ENCODE data around the gene AP5S1. TPM values are rescaled to one million over a fixed set of nuclear protein-coding genes. Genes with fewer than 3 reads are reported as not detected.

Gene AP5S1
- total and polyA plus RNA-seq, 7 donors: 11.0 to 25.2 (median 12.2) TPM

- WGBS, 3 donors: 94 to 98% (median 96%) methylated on average over 5 of the region's 5 CpGs
- H3K36me3 ChIP-seq (ENCODE audit: insufficient read depth in 1 of 2, low read depth in 1 of 2): peaks cover 0 to 61% of the 10 kb centered on the region in 2 donors
Observed at GRCh38 chr20:3873507-3873906, 53.2 kb downstream of the AP5S1 start.

GRCh38 chr20:3874194-3874844, 54.0 kb downstream of the AP5S1 start:
- H3K9me3 ChIP-seq: no peaks in the 10 kb centered on the region
- DNase-seq: no peak
- H3K36me3 ChIP-seq (ENCODE audit: insufficient read depth in 1 of 2, low read depth in 1 of 2): peaks cover 0 to 53% of the 10 kb centered on the region in 2 donors
- no peak overlapping the region for H3K27ac ChIP-seq
- 44 to 64% (median 60%) methylated on average over 3 of the region's 3 CpGs for WGBS, 3 donors
- ATAC-seq: peak in 1 of 4 donors; percentile 11
- no peak for TF ChIP-seq CTCF (IDR thresholded peaks at IDR 0.05)
- peaks cover 5% of the 10 kb centered on the region for H3K4me1 ChIP-seq
- intact Hi-C loops (cut with DNase I): no loop called here
- H3K27me3 ChIP-seq (ENCODE audit: insufficient read depth in 3 of 3, low read length in 2 of 3): no peaks in the 10 kb centered on the region
- H3K4me3 ChIP-seq: no peak overlapping the region

More at GRCh38 chr20:3873507-3873906, 53.2 kb downstream of the AP5S1 start:
- intact Hi-C loops (cut with DNase I): no loop called here
- ATAC-seq: peak in 1 of 4 donors; percentile 17
- Histone ChIP-seq H3K4me3 (no peak overlapping the region), H3K27ac (no peak overlapping the region), H3K27me3 (ENCODE audit: insufficient read depth in 3 of 3, low read length in 2 of 3) (no peaks in the 10 kb centered on the region), H3K4me1 (peaks cover 5% of the 10 kb centered on the region), H3K9me3 (no peaks in the 10 kb centered on the region)
- no peak for DNase-seq
- no peak for TF ChIP-seq CTCF (IDR thresholded peaks at IDR 0.05)

- no peak for TF ChIP-seq CTCF (IDR thresholded peaks at IDR 0.05)
- no peak for DNase-seq
- Histone ChIP-seq H3K27ac (no peak overlapping the region), H3K27me3 (ENCODE audit: insufficient read depth in 3 of 3, low read length in 2 of 3) (no peaks in the 10 kb centered on the region), H3K9me3 (no peaks in the 10 kb centered on the region), H3K4me1 (peaks cover 5% of the 10 kb centered on the region), H3K4me3 (no peak overlapping the region), H3K36me3 (ENCODE audit: insufficient read depth in 1 of 2, low read depth in 1 of 2) (peaks cover 0 to 43% of the 10 kb centered on the region in 2 donors)
- 86 to 90% (median 87%) methylated on average over 9 of the region's 9 CpGs for WGBS, 3 donors
- intact Hi-C loops (cut with DNase I): no loop called here
- ATAC-seq: no peak
Observed at GRCh38 chr20:3875378-3875974, 55.1 kb downstream of the AP5S1 start.

GRCh38 chr20:3876000-3876399, 55.7 kb downstream of the AP5S1 start:
- TF ChIP-seq CTCF (IDR thresholded peaks at IDR 0.05): no peak
- intact Hi-C loops (cut with DNase I): no loop called here
- DNase-seq (no peak), ATAC-seq (no peak)
- no peaks in the 10 kb centered on the region for H3K9me3 ChIP-seq
- peaks cover 0 to 40% of the 10 kb centered on the region in 2 donors for H3K36me3 ChIP-seq (ENCODE audit: insufficient read depth in 1 of 2, low read depth in 1 of 2)
- H3K27ac ChIP-seq: no peak overlapping the region
- H3K27me3 ChIP-seq (ENCODE audit: insufficient read depth in 3 of 3, low read length in 2 of 3): no peaks in the 10 kb centered on the region
- 59 to 68% (median 68%) methylated on average over 1 of the region's 1 CpG for WGBS, 3 donors
- peaks cover 5% of the 10 kb centered on the region for H3K4me1 ChIP-seq
- no peak overlapping the region for H3K4me3 ChIP-seq

Data from psoas muscle (tissue), 8 donors.